Hematopoietic multipotent progenitor cell treated with erythropoietin and hydrocortisone succinate and interleukin-3 and kit ligand, for 15 days (in vitro differentiated cells): ENCODE results near the gene CHKA.

Source experiments
- DNase-seq: peaks from one replicate; pipeline ENCODE4 v3.0.0-alpha.2; 2015; ENCODE audit warnings: low spot score

CHKA gene

DNA sequence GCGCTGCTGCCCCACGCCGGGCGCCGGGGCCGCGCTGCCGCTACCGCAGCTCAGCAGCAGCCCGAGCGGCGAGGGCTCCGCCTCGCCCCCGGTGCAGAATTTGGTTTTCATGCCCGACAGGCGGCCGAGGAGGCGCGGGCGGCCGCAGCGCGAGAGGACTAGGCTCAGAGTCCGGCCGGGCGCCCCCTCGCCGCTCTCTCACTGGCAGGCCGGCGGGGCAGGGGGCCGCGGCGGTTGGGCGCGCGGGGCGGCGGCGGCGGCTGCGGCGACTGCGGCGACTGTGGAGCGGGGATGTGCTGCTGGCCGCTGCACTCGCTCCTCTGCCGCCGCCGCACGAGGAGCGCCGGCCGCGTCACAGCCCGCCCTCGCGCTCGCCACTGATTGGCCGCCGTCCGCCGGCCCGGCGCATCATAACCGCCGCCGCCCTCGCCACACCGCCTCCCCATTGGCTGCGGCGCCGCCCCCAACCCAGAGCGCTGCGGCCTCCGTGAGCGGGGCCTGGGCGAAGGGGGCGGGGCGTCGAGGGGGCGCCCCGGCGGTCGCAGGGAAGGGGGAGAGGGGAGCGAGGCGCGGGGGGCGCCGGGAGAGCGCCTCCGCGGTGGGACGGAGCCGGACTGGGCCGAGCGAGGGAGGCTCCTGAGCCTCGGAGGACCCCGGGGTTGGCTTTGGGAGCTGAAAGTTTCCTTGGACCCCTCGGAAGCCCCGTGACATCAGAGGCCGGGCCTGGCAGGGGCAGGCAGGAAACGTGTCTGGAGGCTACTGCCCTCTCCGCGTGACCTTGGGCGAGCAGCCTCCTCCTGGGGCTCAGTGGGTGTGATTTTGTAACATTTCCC lies at the start of gene CHKA:
Gene CHKA, minus strand, starts transcription at position 322 of the 833 bp plus-strand sequence. Its CDS starts 211 bp downstream, at position 111.
- DNase-seq = peak; percentile 88

- no peak for DNase-seq
Measured at GRCh38 chr11:68169442-68169841, 48.3 kb upstream of the CHKA start.

DNA sequence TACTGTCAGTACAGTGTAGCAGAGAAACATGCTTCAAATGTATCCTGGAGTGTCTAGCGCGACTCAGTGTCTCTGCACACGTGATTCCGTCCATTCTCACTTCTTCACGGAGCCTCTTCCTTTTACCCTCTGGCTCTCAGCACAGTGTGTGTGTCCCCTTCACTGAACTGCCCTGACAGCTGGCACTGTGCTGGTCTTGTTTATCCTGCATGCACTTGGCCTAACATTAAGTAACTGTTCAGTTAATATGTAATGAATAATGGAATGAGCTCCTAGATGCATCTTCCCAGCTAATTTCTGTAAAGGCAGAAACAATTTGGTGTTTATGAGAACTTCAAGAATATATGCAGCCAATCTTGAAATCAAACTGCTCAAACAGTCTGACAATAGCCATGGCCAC lies 47.5 kb upstream of the CHKA start:
- no peak for DNase-seq

DNA sequence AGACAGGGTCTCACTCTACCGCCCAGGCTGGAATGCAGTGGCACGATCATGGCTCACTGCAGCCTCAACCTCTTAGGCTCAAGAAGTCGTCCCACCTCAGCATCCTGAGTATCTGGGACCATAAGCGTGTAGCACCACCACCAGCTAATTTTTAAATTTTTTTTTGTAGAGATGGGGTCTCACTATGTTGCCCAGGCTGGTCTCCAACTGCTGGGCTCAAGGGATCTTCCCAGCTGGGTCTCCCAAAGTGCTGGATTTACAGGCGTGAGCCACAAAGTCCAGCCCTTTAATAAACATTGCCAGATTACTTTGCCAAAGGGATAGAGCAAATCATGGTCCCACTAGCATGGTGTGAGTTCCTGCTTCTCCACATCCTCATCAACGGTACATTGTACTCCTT lies 46.3 kb upstream of the CHKA start:
- no peak for DNase-seq

- no peak for DNase-seq
Measured at GRCh38 chr11:68166969-68167368, 45.8 kb upstream of the CHKA start.

- DNase-seq = no peak
Measured at GRCh38 chr11:68165601-68166000, 44.4 kb upstream of the CHKA start.

DNA sequence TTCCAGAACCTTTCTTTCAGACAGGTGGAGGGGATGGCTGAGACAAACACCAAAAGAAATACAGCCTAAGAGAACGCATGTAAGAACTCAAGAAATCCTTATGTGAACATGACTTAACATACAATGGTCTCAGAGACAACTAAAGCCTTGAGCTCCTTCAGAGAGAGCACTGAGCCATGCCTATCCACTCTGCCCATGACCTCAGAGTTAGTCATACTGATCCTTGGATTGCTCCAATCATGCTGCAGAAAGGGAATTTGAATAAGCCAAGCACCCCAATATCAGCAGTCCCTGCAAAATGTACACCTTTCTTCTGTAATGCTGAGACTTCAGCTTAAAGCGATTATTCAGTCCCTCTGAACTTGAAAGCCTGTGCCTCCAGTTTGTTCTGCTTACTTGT lies 43.2 kb upstream of the CHKA start:
- DNase-seq = no peak

- DNase-seq = no peak
Measured at GRCh38 chr11:68163691-68164090, 42.5 kb upstream of the CHKA start.

- DNase-seq = no peak
Measured at GRCh38 chr11:68160100-68160695, 39.0 kb upstream of the CHKA start.

GRCh38 chr11:68159665-68160064 lies 38.5 kb upstream of the CHKA start:
- DNase-seq = no peak

GRCh38 chr11:68159161-68159560 lies 38.0 kb upstream of the CHKA start:
- DNase-seq = no peak

GRCh38 chr11:68158580-68158979 lies 37.4 kb upstream of the CHKA start:
- DNase-seq = no peak

- DNase-seq = no peak
Measured at GRCh38 chr11:68153742-68154141, 32.6 kb upstream of the CHKA start.

DNA sequence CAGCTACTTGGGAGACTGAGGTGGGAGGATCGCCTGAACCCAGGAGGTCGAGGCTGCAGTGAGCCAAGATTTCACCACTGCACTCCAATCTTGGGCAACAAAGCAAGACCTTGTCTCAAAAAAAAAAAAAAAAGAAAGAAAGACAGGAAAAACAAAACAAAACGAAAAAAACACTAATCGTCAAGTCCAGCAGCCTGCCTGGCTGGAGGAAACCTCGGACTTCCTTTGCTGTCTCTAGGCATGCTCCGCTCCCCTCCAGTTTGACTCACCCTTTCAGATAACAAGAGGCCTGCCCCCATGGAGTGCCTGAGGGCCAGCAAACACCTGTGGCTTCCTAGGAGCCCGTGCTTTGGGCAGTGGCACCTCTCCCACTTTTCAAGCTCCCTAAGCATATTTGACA lies 28.8 kb upstream of the CHKA start:
- DNase-seq = no peak

DNA sequence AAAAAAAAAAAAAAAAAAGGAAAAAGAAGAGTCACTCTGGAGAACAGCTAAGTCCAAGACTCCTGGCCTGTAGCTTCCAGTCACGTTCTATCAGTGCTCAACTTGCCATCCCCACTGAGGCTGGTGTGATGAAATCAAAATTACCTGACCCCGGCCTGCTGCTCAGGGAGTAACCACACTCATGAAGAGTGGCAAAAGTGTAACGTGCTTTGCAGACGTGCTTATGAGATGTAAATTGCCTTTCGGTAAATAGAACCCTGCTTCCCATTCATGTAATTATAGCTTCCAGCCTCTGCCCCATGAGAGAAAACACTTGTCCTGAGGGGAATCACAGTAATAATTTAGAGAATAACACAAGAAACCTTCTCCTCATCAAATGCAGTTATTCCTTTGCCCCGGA lies 28.2 kb upstream of the CHKA start:
- no peak for DNase-seq

DNA sequence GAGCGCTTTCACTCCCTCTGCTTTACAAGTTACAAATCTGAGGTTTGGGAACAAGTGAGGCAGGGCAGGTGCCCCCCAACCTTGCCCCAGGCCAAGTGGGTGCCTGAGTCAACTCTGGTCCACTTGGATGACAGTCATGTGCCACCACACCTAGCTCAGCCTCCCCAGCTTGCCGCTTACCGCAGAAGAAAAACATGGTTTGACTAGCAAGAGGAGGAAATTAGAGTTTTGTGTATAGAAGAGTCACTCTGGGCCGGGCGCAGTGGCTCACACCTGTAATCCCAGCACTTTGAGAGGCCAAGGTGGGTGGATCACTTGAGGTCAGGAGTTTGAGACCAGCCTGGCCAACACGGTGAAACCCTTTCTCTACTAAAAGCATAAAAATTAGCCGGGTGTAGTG lies 27.7 kb upstream of the CHKA start:
- no peak for DNase-seq

GRCh38 chr11:68148071-68148805 lies 27.1 kb upstream of the CHKA start:
- no peak for DNase-seq

DNA sequence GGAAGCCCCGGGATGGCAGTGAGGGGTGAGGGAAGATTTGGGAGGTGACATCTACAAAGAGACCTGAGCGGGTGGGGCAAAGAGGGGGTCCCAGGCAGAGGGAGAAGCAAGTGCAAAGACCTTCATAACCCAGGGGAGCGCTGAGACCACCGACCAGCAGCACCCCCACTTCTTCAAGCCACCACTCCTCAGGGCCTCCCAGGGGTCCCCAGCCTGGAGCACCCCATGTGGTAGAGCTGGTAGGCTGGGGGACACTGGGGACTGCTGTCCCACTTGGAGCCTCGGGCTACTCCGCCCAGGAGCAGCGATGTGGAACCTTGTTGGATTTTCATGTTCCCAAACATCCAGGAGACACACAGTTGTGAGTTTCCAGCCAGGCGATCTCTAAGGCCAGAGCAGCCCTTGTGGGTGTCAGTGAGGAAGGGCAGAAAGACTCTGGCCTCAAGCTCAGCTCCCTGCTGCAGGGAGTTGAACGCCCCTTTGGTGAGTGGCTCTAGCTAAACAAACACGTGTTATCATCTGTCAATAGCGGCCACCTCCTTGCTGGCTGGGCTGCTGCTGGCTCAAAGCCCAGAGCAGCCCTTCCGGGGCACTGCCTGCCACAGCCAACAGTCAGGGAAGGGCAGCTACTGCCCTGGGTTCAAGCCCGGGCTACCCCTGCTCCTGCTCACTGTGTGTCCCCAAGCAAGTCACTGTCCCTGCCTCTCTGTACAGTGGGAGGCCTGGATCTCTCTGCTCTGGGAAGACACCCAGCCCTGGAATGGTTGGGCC lies 25.7 kb upstream of the CHKA start:
- peak; percentile 80 for DNase-seq

GRCh38 chr11:68146010-68146540 lies 24.9 kb upstream of the CHKA start:
- DNase-seq = peak; percentile 54

GRCh38 chr11:68145120-68145866 lies 24.1 kb upstream of the CHKA start:
- no peak for DNase-seq

DNA sequence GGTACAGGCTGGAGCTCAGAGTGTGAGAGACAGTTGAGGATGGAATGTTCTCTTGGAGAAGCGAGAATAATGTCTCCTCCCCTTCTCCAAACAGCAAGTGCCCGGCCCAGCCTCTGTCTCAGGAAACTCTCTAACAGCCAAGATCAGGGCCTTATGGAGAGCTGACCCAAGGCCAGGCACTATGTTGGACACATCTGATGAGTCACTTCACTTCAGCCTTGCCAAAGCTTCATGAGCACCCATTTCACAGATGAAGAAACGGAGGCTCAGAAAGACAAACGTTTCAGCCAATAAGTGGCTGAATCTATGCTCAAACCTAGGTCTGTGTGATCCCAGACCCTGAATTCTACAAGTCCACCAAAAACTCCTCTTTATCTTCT lies 22.1 kb upstream of the CHKA start:
- DNase-seq = no peak
